Activated CD8-positive, alpha-beta memory T cell treated with anti-CD3 and anti-CD28 coated beads, Interleukin-2, amount 50 U/mL, for 48 hours (primary cell): ENCODE measurements around the gene CTF1.
"Not testable (repeated sequence)": the region's sequence is repeated elsewhere in the genome, so short reads cannot be mapped to it uniquely, and the experiment has no call there.

Source experiments
- DNase-seq: peaks from one replicate; pipeline ENCODE4 v3.0.0-alpha.2; 2020

The CTF1 gene

DNA sequence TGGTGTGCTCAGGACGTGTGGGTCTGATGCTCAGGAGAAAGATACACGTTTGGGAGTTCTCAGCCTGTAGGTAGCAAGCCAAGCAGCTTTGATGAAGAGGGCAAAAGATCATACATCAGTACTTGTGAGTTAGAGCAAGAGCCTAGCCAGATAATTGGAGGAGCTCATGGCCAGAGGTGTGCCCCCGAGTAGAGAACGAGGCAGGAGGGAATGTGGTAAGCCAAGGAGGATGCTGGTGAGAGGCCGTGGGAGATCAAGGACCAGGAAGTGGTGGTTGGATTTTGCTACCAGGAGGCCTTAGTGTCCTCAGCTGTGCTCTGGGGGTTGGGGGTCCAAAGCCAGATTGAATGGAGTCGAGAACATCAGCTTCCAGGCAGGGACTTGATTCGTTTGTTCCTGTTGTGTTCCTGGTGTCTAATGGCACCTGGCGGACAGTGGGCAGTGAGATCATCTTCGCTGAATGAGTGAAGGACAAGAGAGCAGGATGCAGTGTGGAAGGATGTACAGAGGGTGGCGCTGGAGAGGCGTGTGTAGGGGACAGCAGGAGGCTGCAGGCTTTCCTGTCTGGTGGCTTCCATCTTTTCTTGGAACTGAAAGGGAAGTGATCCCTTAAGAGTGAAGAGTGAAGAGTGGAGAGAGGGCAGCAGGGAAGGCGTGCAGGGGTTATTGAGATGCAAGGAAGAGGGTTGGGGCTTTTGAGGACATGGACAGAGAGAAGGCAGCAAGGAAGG, 38.6 kb downstream of the CTF1 start:
- no peak for DNase-seq

DNA sequence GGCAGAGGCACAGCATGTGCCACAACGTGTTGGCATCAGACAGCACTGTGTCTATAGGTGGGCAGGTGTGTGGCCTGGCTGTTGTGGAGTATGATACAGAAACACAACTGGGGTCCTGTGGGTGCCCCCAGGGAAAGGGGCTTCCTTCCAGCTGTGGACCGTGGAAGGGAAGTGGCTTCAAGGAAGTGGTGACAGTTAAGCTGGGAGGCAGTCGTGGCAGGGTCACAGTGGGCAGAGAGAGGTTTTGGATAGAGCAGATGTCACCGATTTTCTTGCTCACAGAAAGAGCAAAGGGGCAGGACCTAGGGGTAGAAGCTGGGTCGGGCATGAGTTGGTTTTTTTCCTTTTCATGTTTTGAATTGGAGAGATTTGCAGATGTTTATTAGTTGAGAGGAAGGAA, 41.3 kb downstream of the CTF1 start:
- no peak for DNase-seq

DNA sequence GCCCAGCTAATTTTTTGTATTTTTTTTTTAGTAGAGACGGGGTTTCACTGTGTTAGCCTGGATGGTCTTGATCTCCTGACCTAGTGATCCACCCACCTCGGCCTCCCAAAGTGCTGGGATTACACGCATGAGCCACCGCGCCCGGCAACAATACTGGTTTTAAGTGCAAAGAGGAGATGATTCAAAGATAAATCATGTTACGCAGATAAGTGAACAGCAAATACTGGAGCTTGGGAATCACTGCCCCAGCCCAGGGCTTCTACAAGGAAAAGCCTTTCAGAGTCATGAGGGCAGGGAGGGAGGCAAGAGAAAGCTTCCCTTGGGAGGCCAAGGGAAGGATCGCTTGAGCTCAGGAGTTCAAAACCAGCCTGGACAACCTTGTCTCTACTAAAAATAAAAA, 43.2 kb downstream of the CTF1 start:
- not testable (repeated sequence) for DNase-seq

DNA sequence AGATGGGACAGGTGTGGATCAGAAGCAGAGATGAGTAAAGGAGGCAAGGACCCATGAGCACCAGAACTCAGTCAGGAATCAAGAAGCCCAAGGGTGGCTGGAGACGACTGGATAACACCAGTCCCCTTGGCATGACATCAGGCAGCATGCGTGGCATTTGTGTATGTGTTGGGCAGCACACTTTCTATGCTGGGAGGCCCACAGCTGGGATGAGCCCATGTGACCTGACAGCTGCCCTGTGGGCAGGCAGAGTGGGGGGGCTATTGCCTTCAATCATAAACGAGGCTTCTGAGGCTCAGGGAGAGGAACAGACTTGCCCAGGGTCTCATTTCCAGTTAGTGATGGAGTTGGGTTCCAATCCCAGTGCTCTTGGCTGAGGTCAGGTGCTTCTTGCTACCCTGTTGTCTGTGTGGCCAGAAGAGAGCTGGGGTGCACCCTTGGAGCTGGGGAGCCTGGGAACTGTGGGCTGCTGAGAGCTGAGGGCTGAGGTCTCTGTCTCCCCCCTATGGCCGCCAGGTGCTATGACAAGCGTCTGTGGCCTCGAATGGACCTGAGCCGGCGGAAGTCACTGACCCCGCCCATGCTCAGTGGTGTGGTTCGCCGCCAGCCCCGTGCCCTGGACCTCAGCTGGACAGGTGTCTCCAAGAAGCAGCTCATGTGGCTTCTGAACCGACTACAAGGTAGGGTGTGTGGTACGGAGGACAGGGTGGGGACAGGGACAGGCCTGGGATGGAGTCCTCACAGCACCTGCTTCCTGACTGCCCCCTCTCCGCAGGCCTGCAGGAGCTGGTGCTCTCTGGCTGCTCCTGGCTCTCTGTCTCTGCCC, 45.4 kb downstream of the CTF1 start:
- DNase-seq, result peak; percentile 84

DNA sequence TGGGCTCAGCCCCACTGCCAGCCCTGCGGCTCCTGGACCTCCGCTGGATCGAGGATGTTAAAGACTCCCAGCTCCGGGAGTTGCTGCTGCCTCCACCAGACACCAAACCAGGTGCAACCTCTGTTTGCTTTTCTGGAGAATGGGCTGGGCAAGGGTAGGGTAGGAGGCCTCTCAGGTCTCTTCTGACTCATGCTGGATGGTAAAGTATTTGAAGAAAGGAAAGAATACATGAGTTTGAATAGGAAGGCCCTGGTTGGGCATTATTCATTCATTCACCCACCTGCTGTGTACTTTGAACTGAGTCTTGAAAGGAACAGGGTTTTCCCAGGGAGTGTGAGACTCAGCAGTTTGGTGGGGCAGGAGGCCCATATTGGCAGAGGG, 46.0 kb downstream of the CTF1 start:
- DNase-seq, result no peak

GRCh38 chr16:30944352-30944751, 47.9 kb downstream of the CTF1 start:
- DNase-seq, result no peak

DNA sequence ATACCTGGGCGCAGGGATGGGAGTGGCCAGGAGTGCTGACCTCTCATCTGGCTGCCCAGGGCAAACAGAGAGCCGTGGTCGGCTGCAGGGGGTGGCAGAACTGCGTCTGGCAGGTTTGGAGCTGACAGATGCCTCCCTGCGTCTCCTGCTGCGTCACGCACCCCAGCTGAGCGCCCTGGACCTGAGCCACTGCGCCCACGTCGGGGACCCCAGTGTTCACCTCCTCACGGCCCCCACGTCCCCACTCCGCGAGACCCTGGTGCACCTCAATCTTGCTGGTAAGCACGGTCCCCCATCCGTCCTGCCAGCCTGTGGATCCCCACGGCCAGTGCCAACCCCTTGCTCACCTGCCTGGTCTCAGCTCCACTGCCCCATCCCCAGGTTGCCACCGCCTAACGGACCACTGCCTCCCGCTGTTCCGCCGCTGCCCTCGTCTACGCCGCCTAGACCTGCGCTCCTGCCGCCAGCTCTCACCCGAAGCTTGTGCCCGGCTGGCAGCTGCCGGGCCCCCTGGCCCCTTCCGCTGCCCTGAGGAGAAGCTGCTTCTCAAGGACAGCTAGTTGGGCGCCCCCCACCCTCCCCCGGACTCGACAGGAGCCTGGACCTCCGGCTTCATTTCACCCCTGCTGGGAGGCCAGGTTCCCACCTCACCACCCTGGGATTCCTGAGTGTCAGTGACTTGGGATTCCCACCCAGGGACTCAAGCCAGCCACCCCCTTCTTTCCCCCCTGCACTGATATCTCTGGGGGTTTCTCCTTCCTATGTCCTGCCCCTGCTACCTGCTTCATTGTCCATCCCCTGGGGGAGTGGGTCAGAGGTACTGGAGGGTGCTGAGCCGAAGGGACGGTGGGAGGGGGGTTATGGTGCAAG, 50.5 kb downstream of the CTF1 start:
- DNase-seq, result no peak

DNA sequence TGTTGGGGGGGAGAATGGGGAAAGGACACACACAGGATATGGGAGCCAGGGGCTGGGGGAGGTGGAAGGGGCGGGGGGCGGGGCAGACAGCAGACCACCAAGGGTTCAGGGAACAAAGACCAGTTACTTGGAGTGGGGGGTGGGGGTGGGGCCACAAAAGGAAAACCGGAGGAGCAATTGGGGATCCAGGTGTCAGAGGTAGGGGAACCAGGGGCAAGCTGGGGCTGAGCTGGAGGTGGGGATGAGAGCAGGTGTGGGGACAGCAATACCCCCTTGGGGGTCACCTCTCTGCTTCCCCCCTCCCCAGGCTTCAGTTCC, 51.1 kb downstream of the CTF1 start:
- no peak for DNase-seq

DNA sequence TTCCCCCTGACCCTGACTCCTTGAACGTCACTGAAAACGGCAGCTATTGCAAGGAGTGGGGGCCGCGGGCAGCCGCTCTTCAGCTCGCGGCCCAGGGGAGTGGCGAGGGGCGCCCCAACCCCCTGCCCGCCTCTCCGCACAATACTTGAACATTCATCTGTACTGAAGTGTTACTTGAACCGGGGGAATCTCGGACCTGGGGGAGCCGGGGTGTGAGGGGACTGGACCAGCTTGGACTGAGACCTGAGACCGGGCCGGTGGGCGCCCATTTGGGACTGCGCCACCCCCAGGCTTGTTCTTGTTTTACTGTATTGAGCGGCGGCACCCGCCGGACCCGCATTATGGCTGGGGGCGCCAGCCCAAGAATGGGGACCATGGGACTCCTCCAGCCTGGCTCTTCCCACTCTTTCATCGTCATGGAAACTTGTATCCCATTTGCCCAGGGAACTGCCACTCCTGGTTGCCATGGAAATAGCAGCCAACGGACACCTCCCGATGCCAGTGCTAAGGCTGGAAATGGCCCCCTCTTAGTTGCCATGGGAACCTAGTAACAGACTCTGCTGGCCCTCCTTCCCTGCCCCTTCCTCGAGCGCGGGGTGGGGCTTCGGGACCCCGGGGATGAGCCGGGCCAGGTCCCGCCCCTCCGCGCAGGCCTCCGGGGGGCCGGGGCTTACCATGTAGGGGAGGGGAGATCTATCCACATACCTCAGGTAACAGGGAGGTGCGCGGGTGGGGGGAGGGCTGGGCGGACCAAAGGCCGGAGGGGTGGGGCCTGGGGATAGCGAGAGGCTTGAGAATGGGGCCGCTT, 51.6 kb downstream of the CTF1 start:
- no peak for DNase-seq

DNA sequence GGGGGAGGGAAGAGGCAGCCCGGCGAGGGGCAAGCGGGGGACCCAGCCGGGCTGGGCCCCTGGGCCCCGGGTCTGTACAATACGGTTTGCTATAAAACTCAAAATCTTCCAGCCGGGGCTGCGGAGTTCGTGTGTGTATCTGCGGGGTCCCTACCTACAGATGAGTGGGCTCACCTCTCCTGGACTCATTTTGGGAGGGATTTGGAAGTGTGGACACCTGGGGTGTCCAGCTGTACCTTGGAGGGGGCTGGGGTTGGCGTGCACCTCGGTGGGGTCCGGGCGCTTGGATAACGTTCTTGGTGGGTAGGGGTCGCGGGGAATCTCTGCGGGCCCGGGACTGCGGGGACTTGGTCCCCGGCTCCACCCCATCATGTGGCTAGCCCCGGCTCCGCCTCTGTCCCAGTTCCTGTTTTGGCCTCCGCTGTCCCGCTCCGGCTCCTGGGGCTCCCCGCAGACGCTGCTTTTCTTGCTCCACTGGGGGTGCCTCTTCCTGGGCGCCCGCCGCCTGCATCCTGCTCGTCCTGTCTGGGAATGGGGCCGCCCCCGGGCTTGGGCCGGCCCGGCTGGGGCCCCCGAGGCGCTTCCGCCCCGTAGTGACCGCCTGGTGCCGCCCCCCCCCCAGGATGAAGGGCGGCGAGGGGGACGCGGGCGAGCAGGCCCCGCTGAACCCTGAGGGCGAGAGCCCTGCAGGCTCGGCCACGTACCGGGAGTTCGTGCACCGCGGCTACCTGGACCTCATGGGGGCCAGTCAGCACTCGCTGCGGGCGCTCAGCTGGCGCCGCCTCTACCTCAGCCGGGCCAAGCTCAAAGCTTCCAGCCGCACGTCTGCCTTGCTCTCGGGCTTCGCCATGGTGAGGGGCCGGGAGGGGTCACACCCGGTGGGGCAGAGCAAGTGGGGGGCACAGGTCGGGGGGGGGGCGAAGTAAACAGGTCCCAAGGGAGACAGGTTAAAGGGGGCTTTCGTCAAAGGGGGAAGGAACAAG, 52.5 kb downstream of the CTF1 start, which contains the start of gene ORAI3:
ORAI3 (plus strand) TSS at position 402 of the 983 bp plus-strand sequence; CDS start at position 624, 222 bp downstream.
- DNase-seq, result peak; percentile 76

GRCh38 chr16:30949650-30950515, 53.5 kb downstream of the CTF1 start:
- DNase-seq, result peak; percentile 73

DNA sequence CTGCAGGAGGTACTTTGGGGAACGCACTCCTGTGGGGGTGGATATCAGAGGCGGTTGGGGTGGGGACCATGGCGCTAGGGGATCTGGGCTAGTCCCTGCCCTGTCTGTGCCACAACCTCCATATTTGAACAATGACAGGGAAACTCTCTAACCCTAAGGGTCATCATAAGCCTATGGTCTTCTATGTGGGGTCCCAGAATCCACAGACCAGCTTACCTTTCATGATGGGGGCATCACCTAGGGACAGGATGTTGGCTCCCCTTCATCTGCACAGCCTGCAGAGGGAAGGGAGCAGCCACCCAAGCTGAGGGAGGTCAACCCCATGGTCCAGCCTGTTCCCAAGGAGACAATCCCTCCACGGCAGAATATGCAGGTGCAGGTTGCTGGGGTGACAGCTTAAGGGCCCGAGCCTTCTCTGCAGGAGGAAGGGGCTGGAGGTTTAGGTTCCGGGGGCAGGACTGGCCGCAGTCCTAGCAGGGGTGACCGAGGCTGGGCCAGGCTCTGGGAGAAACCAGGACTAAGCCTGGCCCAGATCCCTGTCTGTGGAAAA, 54.2 kb downstream of the CTF1 start:
- DNase-seq, result no peak

- DNase-seq, result no peak
These were observed 54.8 kb downstream of the CTF1 start for GRCh38 chr16:30951193-30951592.

DNA sequence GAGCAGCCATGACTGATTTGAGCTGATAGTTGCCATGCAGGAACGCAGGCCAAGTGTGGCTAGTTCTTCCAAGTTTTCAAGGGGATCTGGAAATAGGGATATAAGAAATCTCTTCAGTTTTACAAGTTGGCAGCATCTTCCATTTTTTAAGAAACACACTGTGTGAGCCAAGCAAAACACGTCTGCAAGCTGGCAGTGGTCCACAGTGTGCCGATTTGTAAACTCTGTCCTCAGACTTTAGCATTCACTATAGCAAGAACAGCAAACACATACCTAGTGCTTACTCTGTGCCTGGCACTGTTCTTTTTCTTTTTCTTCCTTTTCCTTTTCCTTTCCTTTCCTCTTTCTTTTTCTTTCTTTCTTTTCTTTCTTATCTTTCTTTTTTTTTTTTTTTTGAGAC, 55.3 kb downstream of the CTF1 start:
- no peak for DNase-seq

- DNase-seq, result no peak
These were observed 56.7 kb downstream of the CTF1 start for GRCh38 chr16:30953111-30953510.
